H9 (cell line): Measurements from ENCODE around the gene RPL27. TPM values are rescaled to one million over a fixed set of nuclear protein-coding genes. Genes with fewer than 3 reads are reported as not detected.
A peak's percentile ranks its signal among the peaks of the same experiment; 100 is the strongest.

ENCODE experiments used
- DNase-seq: peaks from one replicate; pipeline ENCODE4 v3.0.0-alpha.2; 2017
- H2AFZ ChIP-seq: one replicate; pipeline ENCODE4 v1.6.1; 2013; ENCODE audit warnings: mild to moderate bottlenecking, low read length, control low read depth, moderate library complexity
- H2AK5ac ChIP-seq: 2 replicates; pipeline ENCODE4 v1.6.1; 2013; ENCODE audit warnings: low read length, control low read depth, mixed read lengths; ENCODE audit not compliant: insufficient read length
- H2BK120ac ChIP-seq: one replicate; pipeline ENCODE4 v1.6.1; 2013; ENCODE audit warnings: low read depth, mild to moderate bottlenecking, low read length, control low read depth, inconsistent platforms; ENCODE audit not compliant: poor library complexity, severe bottlenecking
- H2BK12ac ChIP-seq: 2 replicates; pipeline ENCODE4 v1.6.1; 2013; ENCODE audit warnings: low read length, control low read depth, mixed read lengths, low read depth; ENCODE audit not compliant: insufficient read length
- H2BK15ac ChIP-seq: 2 replicates; pipeline ENCODE4 v1.6.1; 2013; ENCODE audit warnings: low read depth, low read length, control low read depth
- H2BK20ac ChIP-seq: one replicate; pipeline ENCODE4 v1.6.1; 2013; ENCODE audit warnings: low read depth, mild to moderate bottlenecking, low read length, control low read depth, inconsistent platforms; ENCODE audit not compliant: poor library complexity, severe bottlenecking
- H2BK5ac ChIP-seq: 2 replicates; pipeline ENCODE4 v1.6.1; 2013; ENCODE audit warnings: low read length, control low read depth, mixed read lengths; ENCODE audit not compliant: insufficient read length
- H3K14ac ChIP-seq: 2 replicates; pipeline ENCODE4 v1.6.1; 2013; ENCODE audit warnings: low read length, control low read depth; ENCODE audit not compliant: insufficient read depth
- H3K18ac ChIP-seq: 2 replicates; pipeline ENCODE4 v1.6.1; 2013; ENCODE audit warnings: low read depth, mild to moderate bottlenecking, mixed read lengths, low read length, control low read depth; ENCODE audit not compliant: insufficient read length
- H3K23ac ChIP-seq: 2 replicates; pipeline ENCODE4 v1.6.1; 2013; ENCODE audit warnings: low read length, control low read depth, mixed read lengths, low read depth; ENCODE audit not compliant: insufficient read length
- H3K23me2 ChIP-seq: 2 replicates; pipeline ENCODE4 v1.6.1; 2013; ENCODE audit warnings: low read depth, mild to moderate bottlenecking, mixed read lengths, low read length, control low read depth; ENCODE audit not compliant: insufficient read length, poor library complexity, severe bottlenecking
- H3K27ac ChIP-seq: 2 replicates; pipeline ENCODE4 v1.5.1; 2013; ENCODE audit warnings: low read length, control low read depth, mixed read lengths, low read depth; ENCODE audit not compliant: insufficient read length
- H3K27me3 ChIP-seq: 2 replicates; pipeline ENCODE4 v1.6.1; 2013; ENCODE audit warnings: low read length, control low read depth, inconsistent platforms; ENCODE audit not compliant: insufficient read depth
- H3K4ac ChIP-seq: 2 replicates; pipeline ENCODE4 v1.6.1; 2013; ENCODE audit warnings: low read depth, mild to moderate bottlenecking, control low read depth, inconsistent platforms, low read length, moderate library complexity
- H3K4me1 ChIP-seq: 2 replicates; pipeline ENCODE4 v1.6.1; 2013; ENCODE audit warnings: low read length, control low read depth, inconsistent platforms; ENCODE audit not compliant: insufficient read depth
- H3K4me2 ChIP-seq: 2 replicates; pipeline ENCODE4 v1.6.1; 2013; ENCODE audit warnings: low read length, control low read depth, mixed read lengths; ENCODE audit not compliant: insufficient read length, insufficient read depth
- H3K56ac ChIP-seq: 2 replicates; pipeline ENCODE4 v1.6.1; 2013; ENCODE audit warnings: low read depth, mild to moderate bottlenecking, mixed read lengths, low read length, control low read depth; ENCODE audit not compliant: insufficient read length
- H3K79me1 ChIP-seq: 2 replicates; pipeline ENCODE4 v1.6.1; 2013; ENCODE audit warnings: low read depth, mild to moderate bottlenecking, moderate library complexity, low read length, control low read depth, inconsistent platforms; ENCODE audit not compliant: insufficient read depth, poor library complexity, severe bottlenecking
- H3K79me2 ChIP-seq: 2 replicates; pipeline ENCODE4 v1.6.1; 2013; ENCODE audit warnings: low read length, control low read depth, inconsistent platforms; ENCODE audit not compliant: insufficient read depth
- H3K9ac ChIP-seq: 2 replicates; pipeline ENCODE4 v1.6.1; 2013; ENCODE audit warnings: low read length, control low read depth, mixed read lengths; ENCODE audit not compliant: insufficient read length; ENCODE audit errors: extremely low read depth
- H3K9me3 ChIP-seq: one replicate; pipeline ENCODE4 v1.6.1; 2013; ENCODE audit warnings: low read depth, low read length, inconsistent platforms; ENCODE audit not compliant: control insufficient read depth
- H3T11ph ChIP-seq: one replicate; pipeline ENCODE4 v1.6.1; 2013; ENCODE audit warnings: mild to moderate bottlenecking, low read length, control low read depth, inconsistent platforms
- H4K20me1 ChIP-seq: one replicate; pipeline ENCODE4 v1.6.1; 2013; ENCODE audit not compliant: control insufficient read depth, insufficient read length, insufficient read depth
- H4K5ac ChIP-seq: 2 replicates; pipeline ENCODE4 v1.6.1; 2013; ENCODE audit warnings: low read depth, mild to moderate bottlenecking, mixed read lengths, low read length, control low read depth; ENCODE audit not compliant: insufficient read length
- H4K8ac ChIP-seq: replicated peaks from 2 replicates; pipeline ENCODE4 v1.6.1; 2013; ENCODE audit warnings: low read length, control low read depth, mixed read lengths, low read depth; ENCODE audit not compliant: insufficient read length
- H4K91ac ChIP-seq: 2 replicates; pipeline ENCODE4 v1.6.1; 2013; ENCODE audit warnings: low read depth, mild to moderate bottlenecking, moderate library complexity, mixed read lengths, low read length, control low read depth; ENCODE audit not compliant: insufficient read length
- H3K27ac Mint-ChIP-seq, 3 experiments: 2 replicates in 2 of 3; 3 replicates in 1 of 3; pipeline ENCODE4 v1.8.0; 2020 to 2021; ENCODE audit warnings: mixed read lengths in 3 of 3, mild to moderate bottlenecking in 1 of 3, moderate library complexity in 1 of 3
- H3K27me3 Mint-ChIP-seq: 2 replicates; pipeline ENCODE4 v1.8.0; 2021; ENCODE audit warnings: low read depth, mild to moderate bottlenecking, moderate library complexity, mixed read lengths
- H3K36me3 Mint-ChIP-seq, 3 experiments: 2 replicates in 2 of 3; 3 replicates in 1 of 3; pipeline ENCODE4 v1.8.0; 2020 to 2021; ENCODE audit warnings: low read depth in 3 of 3, mixed read lengths in 3 of 3; ENCODE audit not compliant: insufficient read depth in 1 of 3
- H3K4me1 Mint-ChIP-seq, 2 experiments: 2 replicates each; pipeline ENCODE4 v1.8.0; 2020; ENCODE audit warnings: mixed read lengths in 2 of 2
- H3K4me3 Mint-ChIP-seq, 2 experiments: 2 replicates in 1 of 2; 3 replicates in 1 of 2; pipeline ENCODE4 v1.8.0; 2020 to 2021; ENCODE audit warnings: mild to moderate bottlenecking in 2 of 2, mixed read lengths in 2 of 2, moderate library complexity in 1 of 2
- H3K9me3 Mint-ChIP-seq, 2 experiments: 2 replicates in 1 of 2; 3 replicates in 1 of 2; pipeline ENCODE4 v1.8.0; 2020; ENCODE audit warnings: mild to moderate bottlenecking in 2 of 2, mixed read lengths in 2 of 2, moderate library complexity in 1 of 2
- WGBS: extraction: QIAGEN DNeasy Blood & Tissue Kit; methylation state at CpG from one replicate; pipeline ENCODE4 v1.1.7; 2013; ENCODE audit warnings: missing lambda C conversion rate, low lambda C conversion rate, mixed read lengths; ENCODE audit not compliant: insufficient read length; ENCODE audit errors: extremely low coverage; 5-methylcytosine and 5-hydroxymethylcytosine counted together
- total RNA-seq: library from RNA; stranded (reverse); gene quantifications from 2 replicates; pipeline ENCODE4 v1.2.1, GENCODE V29; 2021
- TF ChIP-seq, protein P1 (sequence below): fragments of 200-600 bp; sonication (generic); conservative IDR thresholded peaks from 3 replicates; pipeline ENCODE4 v1.8.0; 2021; ENCODE audit warnings: antibody characterized with exemption, mild to moderate bottlenecking

RPL27 gene
- total RNA-seq, 1 experiment from 2014 or later: 1,514 TPM

DNA sequence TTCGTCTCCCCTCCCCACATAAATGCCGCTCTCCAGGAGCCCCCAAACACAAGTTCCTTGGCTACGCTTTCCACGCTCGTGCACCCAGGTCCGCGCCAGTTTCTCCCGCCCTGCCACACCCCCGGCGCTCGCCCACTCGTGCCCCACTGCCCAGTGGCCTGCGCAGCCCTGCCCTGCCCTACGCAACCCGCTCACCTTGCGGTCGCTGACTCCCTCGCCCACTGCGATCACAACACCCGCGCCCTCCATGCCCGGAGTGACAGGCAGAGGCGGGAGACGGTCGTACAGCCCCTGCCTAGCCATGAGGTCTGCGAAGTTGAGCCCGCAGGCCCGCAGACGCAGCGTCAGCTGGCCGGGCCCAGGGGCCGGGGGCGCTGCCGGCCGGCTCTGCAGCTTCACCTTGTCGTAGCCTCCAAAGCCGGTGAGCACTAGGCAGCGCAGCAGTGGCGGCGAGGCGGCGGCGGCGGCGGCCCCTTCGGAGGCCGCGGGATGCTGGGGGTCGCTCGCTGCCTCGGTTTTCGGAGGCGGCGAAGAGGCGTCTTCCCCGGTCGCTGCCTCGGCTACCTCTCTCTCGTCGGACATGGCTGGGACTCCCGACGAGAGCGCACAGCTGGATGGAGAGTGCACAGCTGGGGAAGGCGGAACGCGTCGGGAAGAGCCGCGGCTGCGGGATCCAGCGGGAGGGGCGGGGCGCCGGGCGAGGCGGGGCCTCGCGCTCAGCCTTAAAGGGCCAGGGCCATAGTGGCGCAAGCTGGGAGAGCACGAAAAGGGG, 23.7 kb downstream of the RPL27 start, which contains the start of gene VAT1:
TSS of gene VAT1 (minus strand) at position 645 of the 772 bp plus-strand sequence. CDS start at position 582, 63 bp downstream.
- WGBS: no CpG with 5 or more reads among the region's 80 CpGs
- DNase-seq: peak; percentile 94
- H3K79me1 ChIP-seq: no peaks in the 10 kb centered on the region
- no peak within 1 kb of the TSS for H4K91ac ChIP-seq
- H2AK5ac ChIP-seq: no peak within 1 kb of the TSS
- H3K27ac Mint-ChIP-seq: peak within 1 kb of the TSS; percentile 70 to 97 (median 95); a peak in 5 of 7 replicates
- H3K36me3 Mint-ChIP-seq: peaks cover 8 to 27% (median 24%) of the 10 kb centered on the region in 3 experiments; a peak in 6 of 7 replicates
- no peak within 1 kb of the TSS for H3K4ac ChIP-seq
- H2BK120ac ChIP-seq: no peak within 1 kb of the TSS
- H3K4me1 ChIP-seq: peaks cover 7% of the 10 kb centered on the region
- peak within 1 kb of the TSS; percentile 63 for H3K4me2 ChIP-seq
- H3K9me3 ChIP-seq: no peaks in the 10 kb centered on the region
- H3K56ac ChIP-seq: no peak within 1 kb of the TSS
- TF ChIP-seq, protein P1, sequence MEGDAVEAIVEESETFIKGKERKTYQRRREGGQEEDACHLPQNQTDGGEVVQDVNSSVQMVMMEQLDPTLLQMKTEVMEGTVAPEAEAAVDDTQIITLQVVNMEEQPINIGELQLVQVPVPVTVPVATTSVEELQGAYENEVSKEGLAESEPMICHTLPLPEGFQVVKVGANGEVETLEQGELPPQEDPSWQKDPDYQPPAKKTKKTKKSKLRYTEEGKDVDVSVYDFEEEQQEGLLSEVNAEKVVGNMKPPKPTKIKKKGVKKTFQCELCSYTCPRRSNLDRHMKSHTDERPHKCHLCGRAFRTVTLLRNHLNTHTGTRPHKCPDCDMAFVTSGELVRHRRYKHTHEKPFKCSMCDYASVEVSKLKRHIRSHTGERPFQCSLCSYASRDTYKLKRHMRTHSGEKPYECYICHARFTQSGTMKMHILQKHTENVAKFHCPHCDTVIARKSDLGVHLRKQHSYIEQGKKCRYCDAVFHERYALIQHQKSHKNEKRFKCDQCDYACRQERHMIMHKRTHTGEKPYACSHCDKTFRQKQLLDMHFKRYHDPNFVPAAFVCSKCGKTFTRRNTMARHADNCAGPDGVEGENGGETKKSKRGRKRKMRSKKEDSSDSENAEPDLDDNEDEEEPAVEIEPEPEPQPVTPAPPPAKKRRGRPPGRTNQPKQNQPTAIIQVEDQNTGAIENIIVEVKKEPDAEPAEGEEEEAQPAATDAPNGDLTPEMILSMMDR: peak; percentile 24; the same call in 2 of the 3 replicates
- no peak within 1 kb of the TSS for H2BK12ac ChIP-seq
- no peaks in the 10 kb centered on the region; the same call in 1 of the 2 replicates for H3K79me2 ChIP-seq
- H3T11ph ChIP-seq: no peak within 1 kb of the TSS
- H3K9me3 Mint-ChIP-seq: no peaks in the 10 kb centered on the region
- H2BK5ac ChIP-seq: peak within 1 kb of the TSS; percentile 5
- H2BK20ac ChIP-seq: no peak within 1 kb of the TSS
- peak within 1 kb of the TSS; percentile 97 to 98 for H3K4me3 Mint-ChIP-seq
- H4K5ac ChIP-seq: no peak within 1 kb of the TSS
- H4K8ac ChIP-seq: no peak within 1 kb of the TSS
- no peak within 1 kb of the TSS for H2BK15ac ChIP-seq
- H3K9ac ChIP-seq: peak within 1 kb of the TSS; percentile 76
- no peaks in the 10 kb centered on the region for H3K27me3 Mint-ChIP-seq
- H3K27ac ChIP-seq: no peak within 1 kb of the TSS
- H3K14ac ChIP-seq: peak within 1 kb of the TSS; percentile 87
- no peaks in the 10 kb centered on the region for H3K27me3 ChIP-seq
- H3K23ac ChIP-seq: no peak within 1 kb of the TSS
- peak within 1 kb of the TSS; percentile 32 for H3K18ac ChIP-seq
- H2AFZ ChIP-seq: no peak within 1 kb of the TSS
- peaks cover 19 to 42% of the 10 kb centered on the region in 2 experiments for H3K4me1 Mint-ChIP-seq
- H3K23me2 ChIP-seq: peaks cover 16% of the 10 kb centered on the region
- H4K20me1 ChIP-seq: no peaks in the 10 kb centered on the region
